WTC11 (cell line): ENCODE measurements around the gene NECTIN4. TPM values are rescaled to one million over a fixed set of nuclear protein-coding genes. Genes with fewer than 3 reads are reported as not detected.

Experiments used
- ATAC-seq: fragments of 200-7000 bp; cut with Tn5 transposase; 2 replicates; pipeline ENCODE4 v1.10.0; 2021; ENCODE audit warnings: mild to moderate bottlenecking, moderate library complexity
- CTCF ChIA-PET: fragments of 300-600 bp; sonication (Branson Sonifier 250); formaldehyde crosslinking; loops from one replicate; lab custom pipeline; 2021; ENCODE audit warnings: antibody characterized with exemption; lab: Charles Lee
- POLR2A ChIA-PET: fragments of 350-600 bp; sonication (Branson Sonifier 250); formaldehyde crosslinking; loops from one replicate; lab custom pipeline; 2021; ENCODE audit warnings: antibody characterized with exemption; lab: Charles Lee
- DNase-seq: peaks from one replicate; pipeline ENCODE4 v3.0.0; 2021; ENCODE audit warnings: low spot score
- H3K27ac Mint-ChIP-seq: 2 replicates; pipeline ENCODE4 v1.8.0; 2021; ENCODE audit warnings: mixed read lengths
- H3K27me3 Mint-ChIP-seq: 2 replicates; pipeline ENCODE4 v1.8.0; 2021; ENCODE audit warnings: low read depth, mild to moderate bottlenecking, moderate library complexity, mixed read lengths
- H3K36me3 Mint-ChIP-seq: 2 replicates; pipeline ENCODE4 v1.8.0; 2021; ENCODE audit warnings: mixed read lengths
- H3K4me1 Mint-ChIP-seq: 2 replicates; pipeline ENCODE4 v1.8.0; 2022; ENCODE audit warnings: mixed read lengths
- H3K4me3 Mint-ChIP-seq: 2 replicates; pipeline ENCODE4 v1.8.0; 2021; ENCODE audit warnings: mild to moderate bottlenecking, moderate library complexity, mixed read lengths
- H3K9me3 Mint-ChIP-seq: 2 replicates; pipeline ENCODE4 v1.8.0; 2021; ENCODE audit warnings: mixed read lengths
- AR ChIP-seq: fragments of 250-450 bp; sonication (Bioruptor Pico); IDR thresholded peaks from 2 replicates; pipeline ENCODE4 v1.9.0; 2021; ENCODE audit warnings: mild to moderate bottlenecking
- FOXJ3 ChIP-seq: sonication (generic); formaldehyde crosslinking; IDR thresholded peaks from 2 replicates; pipeline ENCODE4 v1.9.0; 2021; ENCODE audit warnings: missing genetic modification reagents, mild to moderate bottlenecking, borderline replicate concordance
- GRHL2 ChIP-seq: fragments of 250-450 bp; sonication (Bioruptor Pico); IDR thresholded peaks from 2 replicates; pipeline ENCODE4 v1.8.0; 2022; ENCODE audit warnings: mild to moderate bottlenecking, moderate library complexity; ENCODE audit not compliant: insufficient replicate concordance, severe bottlenecking
- GTF2I ChIP-seq: fragments of 250-450 bp; sonication (Bioruptor Pico); conservative IDR thresholded peaks from 2 replicates; pipeline ENCODE4 v1.4.0; 2021; ENCODE audit warnings: mild to moderate bottlenecking
- JAZF1 ChIP-seq: fragments of 250-450 bp; sonication (Bioruptor Pico); IDR thresholded peaks from 2 replicates; pipeline ENCODE4 v1.9.0; 2021; ENCODE audit warnings: moderate library complexity, mild to moderate bottlenecking, inconsistent platforms
- MXD4 ChIP-seq: fragments of 250-450 bp; sonication (Bioruptor Pico); IDR thresholded peaks from 2 replicates; pipeline ENCODE4 v1.8.0; 2021; ENCODE audit warnings: mild to moderate bottlenecking, moderate library complexity, borderline replicate concordance
- NFYB ChIP-seq: sonication (generic); formaldehyde crosslinking; conservative IDR thresholded peaks from 2 replicates; pipeline ENCODE4 v1.8.0; 2022; ENCODE audit warnings: low read depth, missing genetic modification reagents
- NR1H2 ChIP-seq: sonication (generic); formaldehyde crosslinking; IDR thresholded peaks from 2 replicates; pipeline ENCODE4 v1.9.0; 2021; ENCODE audit warnings: mild to moderate bottlenecking, moderate library complexity, missing genetic modification reagents
- NR3C1 ChIP-seq: sonication (generic); formaldehyde crosslinking; conservative IDR thresholded peaks from 2 replicates; pipeline ENCODE4 v1.8.1; 2023; ENCODE audit warnings: low read depth, mild to moderate bottlenecking, missing genetic modification reagents
- PRDM15 ChIP-seq: sonication (generic); formaldehyde crosslinking; IDR thresholded peaks from 2 replicates; pipeline ENCODE4 v1.8.0; 2022; ENCODE audit warnings: missing genetic modification reagents
- TEAD1 ChIP-seq: sonication (generic); formaldehyde crosslinking; IDR thresholded peaks from 2 replicates; pipeline ENCODE4 v1.8.0; 2022; ENCODE audit warnings: mild to moderate bottlenecking, missing genetic modification reagents
- ZBTB21 ChIP-seq: sonication (generic); formaldehyde crosslinking; IDR thresholded peaks from 2 replicates; pipeline ENCODE4 v1.8.1; 2023; ENCODE audit warnings: mild to moderate bottlenecking, missing genetic modification reagents, borderline replicate concordance
- ZNF396 ChIP-seq: fragments of 250-450 bp; sonication (Bioruptor Pico); IDR thresholded peaks from 2 replicates; pipeline ENCODE4 v1.8.0; 2021; ENCODE audit warnings: mild to moderate bottlenecking, moderate library complexity, borderline replicate concordance
- ZNF416 ChIP-seq: fragments of 250-450 bp; sonication (Bioruptor Pico); IDR thresholded peaks from 2 replicates; pipeline ENCODE4 v1.9.0; 2021; ENCODE audit warnings: mild to moderate bottlenecking, inconsistent platforms
- ZNF512 ChIP-seq: sonication (generic); formaldehyde crosslinking; IDR thresholded peaks from 2 replicates; pipeline ENCODE4 v1.8.1; 2022; ENCODE audit warnings: missing genetic modification reagents, borderline replicate concordance
- total RNA-seq: library from RNA; stranded (reverse); gene quantifications from 3 replicates; pipeline ENCODE4 v1.2.3, GENCODE V29; 2021

Gene NECTIN4
- total RNA-seq, 1 experiment from 2014 or later = 1.7 TPM

- TF ChIP-seq AR (CRISPR knock-in tag) = no peak
Observed at GRCh38 chr1:161115132-161115711, 25.9 kb upstream of the NECTIN4 start (continued).

DNA sequence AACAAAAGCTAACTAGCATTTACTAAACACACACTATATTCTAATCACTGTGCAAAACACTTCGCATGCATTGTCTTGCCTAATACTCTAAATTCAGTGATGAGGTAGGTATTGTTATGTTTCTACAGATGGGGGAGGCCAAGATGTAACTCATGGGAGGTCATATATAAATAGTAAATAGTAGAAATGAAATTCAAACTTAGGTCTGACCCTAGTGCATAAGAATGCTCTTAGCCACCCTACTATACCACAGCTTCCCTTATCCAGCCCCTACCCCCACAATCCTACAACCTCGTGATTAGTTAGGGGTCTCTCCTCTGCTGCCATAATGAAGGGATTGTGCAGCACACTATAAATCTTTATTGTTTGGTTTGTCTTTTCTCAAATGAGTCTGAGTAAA, 25.2 kb upstream of the NECTIN4 start:
- CTCF ChIA-PET = interaction anchor here (0.6 kb wide), 1 partner anchor 29 kb away, joined by 3 read pairs; no protein-coding TSS in a partner anchor
- H3K4me1 Mint-ChIP-seq = peaks cover 24% of the 10 kb centered on the region
- ATAC-seq = no peak
- H3K27me3 Mint-ChIP-seq = no peaks in the 10 kb centered on the region
- H3K36me3 Mint-ChIP-seq = peaks cover 3% of the 10 kb centered on the region; the same call in 1 of the 2 replicates
- H3K27ac Mint-ChIP-seq = no peak overlapping the region; the same call in 1 of the 2 replicates
- no peak overlapping the region for H3K4me3 Mint-ChIP-seq
- DNase-seq = no peak
- TF ChIP-seq ZNF512 (no peak), TEAD1 (no peak), NR3C1 (no peak), GRHL2 (CRISPR knock-in tag) (no peak), PRDM15 (CRISPR knock-in tag) (no peak), GTF2I (CRISPR knock-in tag) (no peak), AR (CRISPR knock-in tag) (no peak), FOXJ3 (CRISPR knock-in tag) (no peak), MXD4 (CRISPR knock-in tag) (no peak), ZNF396 (no peak), NFYB (CRISPR knock-in tag) (no peak), ZNF416 (CRISPR knock-in tag) (no peak), JAZF1 (CRISPR knock-in tag) (no peak), ZBTB21 (CRISPR knock-in tag) (no peak), NR1H2 (CRISPR knock-in tag) (no peak)
- no peaks in the 10 kb centered on the region for H3K9me3 Mint-ChIP-seq
- POLR2A ChIA-PET = no interaction called here
